A673 (cell line): ENCODE results near the gene SUPT4H1. TPM values are rescaled to one million over a fixed set of nuclear protein-coding genes. Genes with fewer than 3 reads are reported as not detected.

Source experiments
- BruUV-seq: library from RNA; stranded (reverse); fragments of 400-500 nt; replicated peaks from 2 replicates; lab custom pipeline; 2021; lab: Mats Ljungman, UMichigan
- CTCF ChIA-PET: fragments of 300-600 bp; sonication (Branson Sonifier 250); formaldehyde crosslinking; loops from one replicate; lab custom pipeline; 2022; ENCODE audit warnings: antibody characterized with exemption; lab: Charles Lee
- POLR2A ChIA-PET: fragments of 300-600 bp; sonication (Branson Sonifier 250); formaldehyde crosslinking; loops from one replicate; lab custom pipeline; 2022; ENCODE audit warnings: antibody characterized with exemption; ENCODE audit not compliant: low non-redundant PET; lab: Charles Lee
- DNase-seq: peaks from one replicate; pipeline ENCODE4 v3.0.0-alpha.2; 2015; ENCODE audit warnings: low spot score
- H3K27ac ChIP-seq: fragments of 200-600 bp; sonication (generic); 2 replicates; pipeline ENCODE4 v1.5.1; 2016; ENCODE audit warnings: mixed run types, low read depth, mild to moderate bottlenecking, mixed read lengths, antibody characterized with exemption, low read length; ENCODE audit not compliant: poor library complexity, severe bottlenecking
- H3K27me3 ChIP-seq: fragments of 200-600 bp; sonication (generic); replicated peaks from 2 replicates; pipeline ENCODE4 v1.6.1; 2017; ENCODE audit warnings: mixed run types, low read depth, mild to moderate bottlenecking, mixed read lengths, antibody characterized with exemption, low read length; ENCODE audit not compliant: insufficient read depth, poor library complexity
- H3K36me3 ChIP-seq: fragments of 200-600 bp; sonication (generic); 2 replicates; pipeline ENCODE4 v1.6.1; 2016; ENCODE audit warnings: mixed run types, mild to moderate bottlenecking, mixed read lengths, antibody characterized with exemption, low read length; ENCODE audit not compliant: insufficient read depth, poor library complexity, severe bottlenecking
- H3K4me1 ChIP-seq: fragments of 200-600 bp; sonication (generic); 2 replicates; pipeline ENCODE4 v1.6.1; 2017; ENCODE audit warnings: mixed run types, mild to moderate bottlenecking, mixed read lengths, antibody characterized with exemption, low read length; ENCODE audit not compliant: insufficient read depth, poor library complexity, severe bottlenecking
- H3K4me3 ChIP-seq: fragments of 200-600 bp; sonication (generic); 2 replicates; pipeline ENCODE4 v1.5.1; 2016; ENCODE audit warnings: low read depth, mixed run types, mild to moderate bottlenecking, mixed read lengths, low read length; ENCODE audit not compliant: poor library complexity, severe bottlenecking
- H3K9me3 ChIP-seq: fragments of 200-600 bp; sonication (generic); 2 replicates; pipeline ENCODE4 v1.6.1; 2016; ENCODE audit warnings: mixed run types, low read depth, mild to moderate bottlenecking, mixed read lengths, antibody characterized with exemption, low read length; ENCODE audit not compliant: poor library complexity, severe bottlenecking
- CTCF ChIP-seq: fragments of 300-800, 200-600 bp; sonication (generic); conservative IDR thresholded peaks from 2 replicates; pipeline ENCODE4 v1.5.1; 2017; ENCODE audit warnings: low read depth, mild to moderate bottlenecking, antibody characterized with exemption, low read length, moderate library complexity, mixed read lengths
- EZH2 ChIP-seq: fragments of 200-600 bp; sonication (generic); IDR thresholded peaks from 2 replicates; pipeline ENCODE4 v1.6.1; 2017; ENCODE audit warnings: borderline replicate concordance, low read depth, mild to moderate bottlenecking, mixed read lengths, antibody characterized with exemption, low read length; ENCODE audit not compliant: poor library complexity, severe bottlenecking
- intact Hi-C: fragments of 100-400 bp; cut with micrococcal nuclease; formaldehyde crosslinking; loops from one replicate; pipeline ENCODE4 v1.10.0; 2022; ENCODE audit not compliant: unreplicated experiment
- total RNA-seq: library from RNA; stranded (reverse); gene quantifications from 2 replicates; pipeline ENCODE4 v1.2.3, GENCODE V29; 2021

SUPT4H1 gene
- total RNA-seq, 1 experiment from 2014 or later = 106 TPM

GRCh38 chr17:58370309-58370708 lies 18.3 kb upstream of the SUPT4H1 start:
- CTCF ChIA-PET = no interaction called here
- BruUV-seq = no TSS peak
- intact Hi-C loops = no loop called here

GRCh38 chr17:58369214-58370031 lies 17.4 kb upstream of the SUPT4H1 start:
- no peak overlapping the region for H3K4me3 ChIP-seq
- no peaks in the 10 kb centered on the region for H3K9me3 ChIP-seq
- H3K36me3 ChIP-seq = no peaks in the 10 kb centered on the region
- H3K27me3 ChIP-seq = peaks cover 6% of the 10 kb centered on the region
- no peak for TF ChIP-seq EZH2
- TF ChIP-seq CTCF = no peak
- intact Hi-C loops = no loop called here
- no peaks in the 10 kb centered on the region for H3K4me1 ChIP-seq
- DNase-seq = no peak
- POLR2A ChIA-PET = no interaction called here
- CTCF ChIA-PET = no interaction called here
- no peak overlapping the region for H3K27ac ChIP-seq
- BruUV-seq = no TSS peak

More at GRCh38 chr17:58370309-58370708, 18.3 kb upstream of the SUPT4H1 start:
- no peak for TF ChIP-seq EZH2
- no peak for TF ChIP-seq CTCF
- H3K9me3 ChIP-seq = no peaks in the 10 kb centered on the region
- no peak overlapping the region for H3K27ac ChIP-seq
- POLR2A ChIA-PET = no interaction called here
- H3K4me1 ChIP-seq = no peaks in the 10 kb centered on the region
- no peak overlapping the region for H3K4me3 ChIP-seq
- no peaks in the 10 kb centered on the region for H3K36me3 ChIP-seq
- DNase-seq = no peak
- H3K27me3 ChIP-seq = peaks cover 6% of the 10 kb centered on the region

GRCh38 chr17:58368860-58369213 lies 16.8 kb upstream of the SUPT4H1 start:
- no peaks in the 10 kb centered on the region for H3K4me1 ChIP-seq
- intact Hi-C loops = no loop called here
- no TSS peak for BruUV-seq
- no peak overlapping the region for H3K27ac ChIP-seq
- CTCF ChIA-PET = interaction anchor here (0.6 kb wide), 1 partner anchor 55 kb away, joined by 3 read pairs; no protein-coding TSS in a partner anchor
- POLR2A ChIA-PET = no interaction called here
- H3K27me3 ChIP-seq = peaks cover 6% of the 10 kb centered on the region
- no peak overlapping the region for H3K4me3 ChIP-seq
- no peaks in the 10 kb centered on the region for H3K9me3 ChIP-seq
- TF ChIP-seq CTCF (no peak), EZH2 (no peak)
- DNase-seq = no peak
- H3K36me3 ChIP-seq = no peaks in the 10 kb centered on the region
